T-helper 2 cell (primary cell): ENCODE data around the gene CNBP.

Experiments used
- DNase-seq, 5 experiments: peaks; one replicate each; pipeline versions ENCODE4 v3.0.0 to v3.0.0-alpha.2; 2012 to 2022

CNBP gene

GRCh38 chr3:129130291-129130813, 53.3 kb downstream of the CNBP start:
- no peak for DNase-seq

GRCh38 chr3:129128357-129129155, 55.1 kb downstream of the CNBP start:
- DNase-seq = no peak

GRCh38 chr3:129126726-129127280, 56.9 kb downstream of the CNBP start:
- DNase-seq = no peak

- DNase-seq = peak in 1 of 5 experiments; percentile 42
These were observed 60.2 kb downstream of the CNBP start for GRCh38 chr3:129123314-129124060.

- DNase-seq = peak in 1 of 5 experiments; percentile 13
These were observed 61.2 kb downstream of the CNBP start for GRCh38 chr3:129122412-129123011.

GRCh38 chr3:129121792-129122411, 61.8 kb downstream of the CNBP start, which contains the start of gene RAB43:
TSS of gene RAB43 (minus strand) at chr3:129121804. CDS start at chr3:129121489, 315 bp downstream.
- peak; percentile 63 to 87 (median 86) for DNase-seq

- peak in 3 of 5 experiments; percentile 13 to 76 (median 26) for DNase-seq
These were observed 62.5 kb downstream of the CNBP start for GRCh38 chr3:129121016-129121791.

GRCh38 chr3:129120254-129121004, 63.3 kb downstream of the CNBP start:
- DNase-seq = peak; percentile 65 to 99 (median 85)

- DNase-seq = peak in 1 of 5 experiments; percentile 44
These were observed 64.2 kb downstream of the CNBP start for GRCh38 chr3:129119365-129120100.

GRCh38 chr3:129118745-129119144, 65.0 kb downstream of the CNBP start:
- DNase-seq = peak in 3 of 5 experiments; percentile 44 to 88 (median 75)
